Neuronal stem cell (in vitro differentiated cells): Measurements from ENCODE around the gene TSEN15.

Source experiments
- DNase-seq: peaks from one replicate; pipeline ENCODE4 v3.0.0-alpha.2; 2013; ENCODE audit warnings: low spot score
- H2AFZ ChIP-seq: one replicate; pipeline ENCODE4 v1.6.1; 2013; ENCODE audit warnings: mild to moderate bottlenecking, low read length, inconsistent platforms
- H2AK5ac ChIP-seq: 2 replicates; pipeline ENCODE4 v1.6.1; 2013; ENCODE audit warnings: low read depth, mild to moderate bottlenecking, inconsistent platforms, low read length, moderate library complexity, mixed read lengths
- H2BK120ac ChIP-seq: 2 replicates; pipeline ENCODE4 v1.6.1; 2013; ENCODE audit warnings: low read depth, mild to moderate bottlenecking, inconsistent platforms, low read length, moderate library complexity, mixed read lengths
- H2BK12ac ChIP-seq: one replicate; pipeline ENCODE4 v1.6.1; 2013; ENCODE audit warnings: low read length, inconsistent platforms
- H2BK15ac ChIP-seq: 2 replicates; pipeline ENCODE4 v1.6.1; 2013; ENCODE audit warnings: mild to moderate bottlenecking, low read length, inconsistent platforms, mixed read lengths
- H2BK5ac ChIP-seq: one replicate; pipeline ENCODE4 v1.6.1; 2013; ENCODE audit warnings: inconsistent platforms, mild to moderate bottlenecking, low read length, moderate library complexity
- H3K14ac ChIP-seq: one replicate; pipeline ENCODE4 v1.6.1; 2013; ENCODE audit warnings: low read length, inconsistent platforms
- H3K18ac ChIP-seq: 2 replicates; pipeline ENCODE4 v1.6.1; 2013; ENCODE audit warnings: low read length, inconsistent platforms
- H3K23ac ChIP-seq: 2 replicates; pipeline ENCODE4 v1.6.1; 2013; ENCODE audit warnings: low read depth, mild to moderate bottlenecking, mixed read lengths, low read length, inconsistent platforms; ENCODE audit not compliant: poor library complexity
- H3K27ac ChIP-seq: replicated peaks from 3 replicates; pipeline ENCODE4 v1.5.1; 2013; ENCODE audit warnings: low read length, inconsistent platforms
- H3K27me3 ChIP-seq, 3 experiments: 2 replicates each; pipeline ENCODE4 v1.6.1; 2013; ENCODE audit warnings: low read length in 3 of 3, mild to moderate bottlenecking in 2 of 3, inconsistent platforms in 1 of 3, low read depth in 1 of 3, mixed read lengths in 1 of 3, moderate library complexity in 1 of 3; ENCODE audit not compliant: control insufficient read depth in 3 of 3, insufficient read depth in 3 of 3
- H3K36me3 ChIP-seq, 2 donors: replicated peaks in 1 of 2; 2 replicates each; pipeline ENCODE4 v1.6.1; 2013; ENCODE audit warnings: low read length in 2 of 2; ENCODE audit not compliant: control insufficient read depth in 2 of 2, insufficient read depth in 2 of 2
- H3K4ac ChIP-seq: 2 replicates; pipeline ENCODE4 v1.6.1; 2013; ENCODE audit warnings: inconsistent platforms, mild to moderate bottlenecking, low read length, moderate library complexity
- H3K4me1 ChIP-seq, 2 donors: 1 replicate in 1 of 2; 2 replicates in 1 of 2; pipeline ENCODE4 v1.6.1; 2013; ENCODE audit warnings: low read length in 2 of 2, low read depth in 1 of 2; ENCODE audit not compliant: control insufficient read depth in 2 of 2, insufficient read depth in 1 of 2
- H3K4me2 ChIP-seq: one replicate; pipeline ENCODE4 v1.6.1; 2013; ENCODE audit warnings: mild to moderate bottlenecking, low read length, inconsistent platforms; ENCODE audit not compliant: insufficient read depth, poor library complexity, severe bottlenecking
- H3K4me3 ChIP-seq, 2 donors: 2 replicates each; pipeline ENCODE4 v1.5.1; 2013; ENCODE audit warnings: low read length in 2 of 2, mild to moderate bottlenecking in 2 of 2, inconsistent platforms in 1 of 2, moderate library complexity in 1 of 2
- H3K79me1 ChIP-seq: one replicate; pipeline ENCODE4 v1.6.1; 2013; ENCODE audit warnings: low read depth, mild to moderate bottlenecking, inconsistent platforms, low read length, moderate library complexity
- H3K9ac ChIP-seq: one replicate; pipeline ENCODE4 v1.6.1; 2013; ENCODE audit warnings: mild to moderate bottlenecking, low read depth, low read length, inconsistent platforms; ENCODE audit not compliant: poor library complexity
- H3K9me3 ChIP-seq, 2 donors: replicated peaks in 1 of 2; 2 replicates each; pipeline versions ENCODE3 to v1.6.1; 2013; ENCODE audit warnings: low read length in 2 of 2, mild to moderate bottlenecking in 2 of 2, inconsistent platforms in 1 of 2, low read depth in 1 of 2, mixed read lengths in 1 of 2, moderate library complexity in 1 of 2; ENCODE audit not compliant: control insufficient read depth in 2 of 2, insufficient read depth in 1 of 2
- H4K8ac ChIP-seq: one replicate; pipeline ENCODE4 v1.6.1; 2013; ENCODE audit warnings: low read depth, mild to moderate bottlenecking, inconsistent platforms, low read length, moderate library complexity
- H4K91ac ChIP-seq: one replicate; pipeline ENCODE4 v1.6.1; 2013; ENCODE audit warnings: low read length, low read depth, mild to moderate bottlenecking, inconsistent platforms; ENCODE audit not compliant: poor library complexity
- WGBS, 2 donors: extraction: QIAGEN DNeasy Blood & Tissue Kit; methylation state at CpG; one replicate each; pipeline ENCODE4 v1.1.7; 2013; ENCODE audit warnings: missing lambda C conversion rate in 2 of 2, mixed read lengths in 1 of 2; ENCODE audit not compliant: insufficient read length in 2 of 2, insufficient replicate concordance in 1 of 2; ENCODE audit errors: extremely low coverage in 2 of 2; 5-methylcytosine and 5-hydroxymethylcytosine counted together

Gene TSEN15

GRCh38 chr1:184049291-184049690 lies 2.2 kb upstream of the TSEN15 start:
- Histone ChIP-seq H2BK12ac (no peak overlapping the region), H3K23ac (no peak overlapping the region), H3K18ac (no peak overlapping the region), H3K4me1 (peaks cover 2 to 6% of the 10 kb centered on the region in 2 donors), H3K36me3 (peaks cover 0 to 5% of the 10 kb centered on the region in 2 donors), H2AK5ac (no peak overlapping the region), H3K9ac (no peak overlapping the region), H2BK15ac (no peak overlapping the region), H4K91ac (no peak overlapping the region), H2AFZ (no peak overlapping the region), H2BK120ac (no peak overlapping the region), H3K27me3 (no peaks in the 10 kb centered on the region), H3K79me1 (no peaks in the 10 kb centered on the region), H3K4me3 (no peak overlapping the region), H3K4me2 (no peak overlapping the region), H2BK5ac (no peak overlapping the region), H3K14ac (no peak overlapping the region), H4K8ac (no peak overlapping the region), H3K27ac (no peak overlapping the region), H3K9me3 (peaks cover 0 to 4% of the 10 kb centered on the region in 2 donors), H3K4ac (no peak overlapping the region)
- no CpG with 5 or more reads among the region's 2 CpGs for WGBS, 2 donors
- no peak for DNase-seq

DNA sequence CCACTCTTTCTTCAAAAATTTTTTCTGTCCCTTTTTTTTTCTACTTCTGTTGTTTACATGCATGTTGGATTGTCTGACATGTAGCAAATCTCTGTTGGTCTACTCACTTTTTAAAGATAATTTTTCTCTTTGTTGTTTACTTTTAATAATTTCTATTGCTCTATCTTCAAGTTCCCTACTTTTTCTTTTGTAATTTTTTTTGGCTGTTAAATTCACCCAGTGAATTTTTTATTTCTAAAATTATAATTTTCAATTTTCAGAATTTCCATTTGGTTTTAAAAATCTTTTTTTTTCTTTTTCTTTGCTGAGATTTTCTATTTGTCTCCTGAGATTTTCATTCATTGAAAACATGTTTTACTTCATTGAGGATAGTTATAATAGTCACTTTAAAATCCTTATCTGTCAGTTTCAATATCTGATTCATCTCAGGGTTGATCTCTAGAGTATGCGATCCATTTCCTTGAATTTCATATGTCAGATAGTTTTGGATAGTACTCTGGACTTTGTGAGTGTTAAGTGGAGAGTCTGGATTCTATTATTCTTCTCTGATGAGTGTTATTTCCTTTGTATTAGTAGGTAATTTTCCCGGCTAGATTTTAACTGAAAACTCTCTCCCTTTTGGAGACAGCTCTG lies 1.6 kb upstream of the TSEN15 start:
- Histone ChIP-seq H3K4ac (no peak overlapping the region), H3K14ac (no peak overlapping the region), H3K36me3 (peaks cover 3 to 12% of the 10 kb centered on the region in 2 donors), H3K9me3 (peaks cover 0 to 11% of the 10 kb centered on the region in 2 donors), H2BK120ac (no peak overlapping the region), H3K79me1 (no peaks in the 10 kb centered on the region), H3K4me1 (peaks cover 2 to 6% of the 10 kb centered on the region in 2 donors), H3K9ac (no peak overlapping the region), H2AFZ (no peak overlapping the region), H4K8ac (no peak overlapping the region), H3K4me2 (no peak overlapping the region), H2AK5ac (no peak overlapping the region), H3K27ac (no peak overlapping the region), H3K23ac (no peak overlapping the region), H3K27me3 (no peaks in the 10 kb centered on the region), H2BK15ac (no peak overlapping the region), H3K4me3 (no peak overlapping the region), H2BK5ac (no peak overlapping the region), H2BK12ac (no peak overlapping the region), H3K18ac (no peak overlapping the region), H4K91ac (no peak overlapping the region)
- no peak for DNase-seq
- no CpG with 5 or more reads among the region's 2 CpGs for WGBS, 2 donors

DNA sequence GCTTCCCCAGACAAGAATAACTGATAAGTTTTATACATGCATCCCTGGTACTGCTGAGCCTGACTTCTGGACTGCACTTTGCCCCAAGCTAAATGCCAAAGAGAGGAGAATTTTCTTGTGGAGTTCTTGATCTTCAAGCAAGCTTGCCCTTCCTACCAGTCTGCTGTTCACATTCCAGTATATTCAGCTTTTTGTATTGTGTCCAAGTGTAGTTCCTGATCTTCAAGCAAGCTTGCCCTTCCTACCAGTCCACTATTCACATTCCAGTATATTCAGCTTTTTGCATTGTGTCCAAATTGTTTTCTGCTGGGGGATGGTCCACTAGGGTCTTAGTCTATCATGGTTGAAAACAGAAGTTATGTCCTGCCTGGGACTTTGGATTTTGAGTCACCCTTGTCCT lies 894 bp upstream of the TSEN15 start:
- H4K91ac ChIP-seq = no peak overlapping the region
- DNase-seq = no peak

DNA sequence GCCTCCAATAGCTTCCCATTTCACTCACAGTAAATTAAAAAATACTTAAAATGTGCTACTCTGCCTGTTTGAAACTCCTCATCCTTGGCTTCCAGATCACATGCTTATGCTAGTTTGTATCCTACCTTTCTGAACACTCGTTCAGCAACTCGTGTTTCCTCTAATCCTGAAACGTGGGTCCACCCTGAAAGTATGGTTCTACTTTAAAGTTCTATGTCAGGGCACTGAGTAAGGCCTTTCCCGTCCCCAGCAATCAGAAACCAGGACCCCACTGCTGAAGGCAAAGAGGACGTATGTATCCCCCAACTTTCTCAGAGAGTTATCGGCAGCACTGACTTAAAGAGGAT lies 419 bp upstream of the TSEN15 start:
- Histone ChIP-seq H3K4me3 (peak overlapping the region; percentile 71 to 86), H3K4me2 (peak overlapping the region; percentile 77), H2BK5ac (no peak overlapping the region), H3K36me3 (peaks cover 5 to 23% of the 10 kb centered on the region in 2 donors), H3K9me3 (peaks cover 0 to 15% of the 10 kb centered on the region in 2 donors), H3K14ac (no peak overlapping the region), H3K27me3 (no peaks in the 10 kb centered on the region), H3K4me1 (peaks cover 2 to 6% of the 10 kb centered on the region in 2 donors), H3K27ac (peak overlapping the region; percentile 97), H2AK5ac (no peak overlapping the region), H2AFZ (peak overlapping the region; percentile 94), H3K4ac (no peak overlapping the region), H3K79me1 (no peaks in the 10 kb centered on the region), H3K18ac (peak overlapping the region; percentile 99), H3K23ac (no peak overlapping the region), H2BK120ac (no peak overlapping the region), H2BK15ac (peak overlapping the region; percentile 97), H2BK12ac (no peak overlapping the region), H4K91ac (no peak overlapping the region), H3K9ac (no peak overlapping the region), H4K8ac (peak overlapping the region; percentile 0)
- DNase-seq = no peak
- WGBS, 2 donors = no CpG with 5 or more reads among the region's 6 CpGs

More for the DNA sequence above, 894 bp upstream of the TSEN15 start:
- no peak overlapping the region for H2BK12ac ChIP-seq
- H3K4me2 ChIP-seq = no peak overlapping the region
- peaks cover 5 to 18% of the 10 kb centered on the region in 2 donors for H3K36me3 ChIP-seq
- H3K27ac ChIP-seq = no peak overlapping the region
- peak overlapping the region; percentile 94 for H2AFZ ChIP-seq
- H3K9ac ChIP-seq = no peak overlapping the region
- H2AK5ac ChIP-seq = no peak overlapping the region
- no peaks in the 10 kb centered on the region for H3K79me1 ChIP-seq
- no peak overlapping the region for H3K23ac ChIP-seq
- H3K14ac ChIP-seq = no peak overlapping the region
- H2BK5ac ChIP-seq = no peak overlapping the region
- no peak overlapping the region for H4K8ac ChIP-seq
- no peaks in the 10 kb centered on the region for H3K27me3 ChIP-seq
- H3K4me1 ChIP-seq = peaks cover 2 to 6% of the 10 kb centered on the region in 2 donors
- H3K18ac ChIP-seq = no peak overlapping the region
- no peak overlapping the region for H2BK15ac ChIP-seq
- H3K4ac ChIP-seq = no peak overlapping the region
- no peak overlapping the region for H2BK120ac ChIP-seq
- peak overlapping the region in 1 of 2 donors; percentile 71 for H3K4me3 ChIP-seq
- peaks cover 0 to 15% of the 10 kb centered on the region in 2 donors for H3K9me3 ChIP-seq
